Subcutaneous adipose tissue (tissue), 4 donors: ENCODE data around the gene TNFRSF1A. TPM values are rescaled to one million over a fixed set of nuclear protein-coding genes. Genes with fewer than 3 reads are reported as not detected.

Experiments used
- CTCF ChIP-seq: fragments of 450-650 bp; IDR thresholded peaks from one replicate; pipeline ENCODE4 v1.5.1; 2016; ENCODE audit warnings: low read depth, mild to moderate bottlenecking, control low read depth, antibody characterized with exemption, moderate library complexity
- total RNA-seq, 4 donors: library from RNA; depleted of rRNA; stranded (reverse); fragments of >200 nt; gene quantifications; one replicate each; pipeline ENCODE4 v1.1.0, GENCODE V29; 2016

TNFRSF1A gene
- total RNA-seq, 4 donors from 2014 or later = 207 to 269 (median 239) TPM

GRCh38 chr12:6367065-6367968 lies 25.4 kb upstream of the TNFRSF1A start:
- TF ChIP-seq CTCF = no peak

- no peak for TF ChIP-seq CTCF
Observed at GRCh38 chr12:6364044-6364374, 22.1 kb upstream of the TNFRSF1A start.

- TF ChIP-seq CTCF = no peak
Observed at GRCh38 chr12:6363330-6364043, 21.6 kb upstream of the TNFRSF1A start.

GRCh38 chr12:6363010-6363329 lies 21.1 kb upstream of the TNFRSF1A start:
- no peak for TF ChIP-seq CTCF

GRCh38 chr12:6362403-6362802 lies 20.5 kb upstream of the TNFRSF1A start:
- TF ChIP-seq CTCF = no peak

- TF ChIP-seq CTCF = no peak
Observed at GRCh38 chr12:6361834-6362233, 20.0 kb upstream of the TNFRSF1A start.
